HG03575 (cell line): ENCODE measurements around the gene CLRN3.

ENCODE experiments used
- ATAC-seq: cut with Tn5 transposase; IDR thresholded peaks from one replicate; pipeline ENCODE4 v1.9.1; 2021; ENCODE audit not compliant: unreplicated experiment, insufficient number of reproducible peaks, low FRiP score; ENCODE audit errors: extremely low read depth

CLRN3 gene

GRCh38 chr10:127920306-127921074, 27.7 kb upstream of the CLRN3 start:
- ATAC-seq: no peak

- ATAC-seq: no peak
Measured at GRCh38 chr10:127919418-127920271, 26.9 kb upstream of the CLRN3 start.

GRCh38 chr10:127918572-127918971, 25.8 kb upstream of the CLRN3 start:
- ATAC-seq: no peak

- no peak for ATAC-seq
Measured at GRCh38 chr10:127916826-127917225, 24.1 kb upstream of the CLRN3 start.

- ATAC-seq: no peak
Measured at GRCh38 chr10:127915324-127915723, 22.6 kb upstream of the CLRN3 start.

- no peak for ATAC-seq
Measured at GRCh38 chr10:127913368-127913759, 20.6 kb upstream of the CLRN3 start.

- ATAC-seq: no peak
Measured at GRCh38 chr10:127912607-127913367, 20.0 kb upstream of the CLRN3 start.

GRCh38 chr10:127911867-127912257, 19.1 kb upstream of the CLRN3 start:
- no peak for ATAC-seq

- ATAC-seq: no peak
Measured at GRCh38 chr10:127911218-127911866, 18.6 kb upstream of the CLRN3 start.

GRCh38 chr10:127910464-127910770, 17.7 kb upstream of the CLRN3 start:
- no peak for ATAC-seq

- no peak for ATAC-seq
Measured at GRCh38 chr10:127909716-127910463, 17.1 kb upstream of the CLRN3 start.

- no peak for ATAC-seq
Measured at GRCh38 chr10:127908959-127909267, 16.2 kb upstream of the CLRN3 start.

GRCh38 chr10:127908106-127908958, 15.6 kb upstream of the CLRN3 start:
- ATAC-seq: no peak

GRCh38 chr10:127907411-127908105, 14.8 kb upstream of the CLRN3 start:
- ATAC-seq: no peak

- no peak for ATAC-seq
Measured at GRCh38 chr10:127906548-127907377, 14.0 kb upstream of the CLRN3 start, which contains the start of gene PTPRE. PTPRE (plus strand) TSS chr10:127907103; CDS start chr10:128040882, 133,779 bp downstream.

- no peak for ATAC-seq
Measured at GRCh38 chr10:127905848-127906261, 13.1 kb upstream of the CLRN3 start.
